ENCODE data around the gene RAB31. TPM values are rescaled to one million over a fixed set of nuclear protein-coding genes. Genes with fewer than 3 reads are reported as not detected.

Gene RAB31
- total and polyA plus RNA-seq, 2 of the 13 experiments (the other 11 are each of a cell fraction or from before 2014, with no cell fraction given), result 1.1 to 1.7 TPM

- Histone ChIP-seq H4K20me1 (ENCODE audit: insufficient read depth, low read length) (no peaks in the 10 kb centered on the region), H3K27ac (ENCODE audit: extremely low read length, insufficient read depth, low read length) (no peak overlapping the region), H2AFZ (ENCODE audit: low read length) (no peak overlapping the region), H3K9ac (ENCODE audit: insufficient read depth, low read depth, low read length) (no peak overlapping the region), H3K4me2 (ENCODE audit: low read depth, low read length) (no peak overlapping the region), H3K4me1 (ENCODE audit: insufficient read depth, low read length) (peaks cover 32% of the 10 kb centered on the region), H3K4me3 (replicated peaks in 1 of 3; ENCODE audit: insufficient read depth in 1 of 3, low read depth in 2 of 3, low read length in 3 of 3) (no peak overlapping the region), H3K27me3 (ENCODE audit: control insufficient read depth in 1 of 2, insufficient read depth in 2 of 2, low read length in 2 of 2) (no peaks in the 10 kb centered on the region), H3K79me2 (ENCODE audit: insufficient read depth, low read length) (no peaks in the 10 kb centered on the region), H3K36me3 (replicated peaks in 1 of 2; ENCODE audit: control insufficient read depth in 1 of 2, insufficient read depth in 2 of 2, low read length in 2 of 2) (no peaks in the 10 kb centered on the region), H3K9me3 (ENCODE audit: low read length) (no peaks in the 10 kb centered on the region)
- ATAC-seq (no peak), FAIRE-seq (no peak), DNase-seq (ENCODE audit: low spot score) (no peak)
- CTCF ChIA-PET (ENCODE audit: low intra/inter-chr PET ratio, low total read pairs), result no interaction called here
- TF ChIP-seq DNMT1 (CRISPR knock-in tag; IDR thresholded peaks at IDR 0.05) (no peak), SATB2 (CRISPR knock-in tag; IDR thresholded peaks at IDR 0.05) (no peak), ZNF512B (CRISPR knock-in tag; IDR thresholded peaks at IDR 0.05; ENCODE audit: borderline replicate concordance) (no peak), NR0B2 (CRISPR knock-in tag; IDR thresholded peaks at IDR 0.05) (no peak), ZBTB1 (CRISPR knock-in tag; IDR thresholded peaks at IDR 0.05; ENCODE audit: borderline replicate concordance) (no peak), CHCHD3 (CRISPR knock-in tag; IDR thresholded peaks at IDR 0.05) (no peak), ZFP90 (CRISPR knock-in tag; IDR thresholded peaks at IDR 0.05; ENCODE audit: borderline replicate concordance) (no peak), RORA (CRISPR knock-in tag; IDR thresholded peaks at IDR 0.05) (no peak), ZNF432 (CRISPR knock-in tag; IDR thresholded peaks at IDR 0.05; ENCODE audit: borderline replicate concordance) (no peak), MAF1 (CRISPR knock-in tag; IDR thresholded peaks at IDR 0.05; ENCODE audit: borderline replicate concordance) (no peak), IKZF4 (CRISPR knock-in tag; IDR thresholded peaks at IDR 0.05; ENCODE audit: borderline replicate concordance, low read depth, not compliant biosample characterization) (no peak), MZF1 (CRISPR knock-in tag; IDR thresholded peaks at IDR 0.05; ENCODE audit: borderline replicate concordance) (no peak), ZNF773 (CRISPR knock-in tag; IDR thresholded peaks at IDR 0.05; ENCODE audit: borderline replicate concordance) (no peak), TGIF2 (CRISPR knock-in tag; IDR thresholded peaks at IDR 0.05) (no peak), ZBTB37 (CRISPR knock-in tag; IDR thresholded peaks at IDR 0.05) (no peak), ATAD3A (CRISPR knock-in tag; IDR thresholded peaks at IDR 0.05) (no peak), PCBP2 (optimal IDR thresholded peaks at IDR 0.05; ENCODE audit: low read depth, low read length, poor library complexity, severe bottlenecking) (no peak), PHF20 (CRISPR knock-in tag; IDR thresholded peaks at IDR 0.05) (no peak), SMYD3 (CRISPR knock-in tag; IDR thresholded peaks at IDR 0.05) (no peak)
- 93% methylated on average over 5 of the region's 5 CpGs for WGBS (ENCODE audit: low lambda C conversion rate)
- no TSS peak for BruUV-seq (replicated peaks)
- in situ Hi-C loops (cut with HindIII; ENCODE audit: extremely low pct_ligation_motif_present, low pct_unique_long_range_greater_than_20kb) (no loop called here), intact Hi-C loops (cut with micrococcal nuclease; ENCODE audit: unreplicated experiment) (no loop called here)
- POLR2A ChIA-PET, result interaction anchor here (1.5 kb wide), 1 partner anchor 16 kb away, joined by 5 read pairs; the partner anchor contains the start of gene VAPA
Measured at GRCh38 chr18:9897129-9897528, 189.0 kb downstream of the RAB31 start.
